ENCODE data around the gene ERMARD.

GRCh38 chr6:169766232-169766631 lies 14.8 kb downstream of the ERMARD start:
- TF ChIP-seq CTCF (conservative IDR thresholded peaks at IDR 0.05; ENCODE audit: low read length): no peak
- no peak for TF ChIP-seq EZH2phosphoT487 (IDR thresholded peaks at IDR 0.05; ENCODE audit: borderline replicate concordance, low read depth, low read length)
